Lower leg skin (tissue), 3 donors: ENCODE data around the gene ELFN2.

ENCODE experiments used
- CTCF ChIP-seq, 3 donors: fragments of 450-650 bp; IDR thresholded peaks; one replicate each; pipeline ENCODE4 v1.5.1; 2016; ENCODE audit warnings: antibody characterized with exemption in 3 of 3, mild to moderate bottlenecking in 3 of 3, moderate library complexity in 2 of 3
- POLR2A ChIP-seq, 2 donors: fragments of 450-650 bp; IDR thresholded peaks; one replicate each; pipeline ENCODE4 v1.6.1; 2016 to 2017; ENCODE audit warnings: antibody characterized with exemption in 2 of 2, mild to moderate bottlenecking in 1 of 2, moderate library complexity in 1 of 2

- no peak for TF ChIP-seq CTCF (IDR thresholded peaks at IDR 0.05)
- no peak for TF ChIP-seq POLR2A (IDR thresholded peaks at IDR 0.05)
Observed at GRCh38 chr22:37357446-37358075, 69.7 kb downstream of the ELFN2 start.
